Adrenal gland (tissue), 5 donors: ENCODE measurements around the gene TCL1B.

Source experiments
- POLR2A ChIP-seq, 2 donors: fragments of 450-650 bp; IDR thresholded peaks; one replicate each; pipeline ENCODE4 v1.6.1; 2017; ENCODE audit warnings: antibody characterized with exemption in 2 of 2, mild to moderate bottlenecking in 2 of 2, moderate library complexity in 1 of 2
- TF ChIP-seq, protein P1 (sequence below), 6 experiments: fragments of 450-650 bp in 4 of 6; fragments of 200-600 bp in 2 of 6; sonication (generic) in 1 of 6; IDR thresholded peaks; 1 replicate in 5 of 6; 2 replicates in 1 of 6; pipeline versions ENCODE4 v1.5.1 to v1.8.0; 2016 to 2021; ENCODE audit warnings: antibody characterized with exemption in 6 of 6, mild to moderate bottlenecking in 2 of 6, moderate library complexity in 1 of 6
- donor health status: DM: no; HTN: no; CAD: no.

DNA sequence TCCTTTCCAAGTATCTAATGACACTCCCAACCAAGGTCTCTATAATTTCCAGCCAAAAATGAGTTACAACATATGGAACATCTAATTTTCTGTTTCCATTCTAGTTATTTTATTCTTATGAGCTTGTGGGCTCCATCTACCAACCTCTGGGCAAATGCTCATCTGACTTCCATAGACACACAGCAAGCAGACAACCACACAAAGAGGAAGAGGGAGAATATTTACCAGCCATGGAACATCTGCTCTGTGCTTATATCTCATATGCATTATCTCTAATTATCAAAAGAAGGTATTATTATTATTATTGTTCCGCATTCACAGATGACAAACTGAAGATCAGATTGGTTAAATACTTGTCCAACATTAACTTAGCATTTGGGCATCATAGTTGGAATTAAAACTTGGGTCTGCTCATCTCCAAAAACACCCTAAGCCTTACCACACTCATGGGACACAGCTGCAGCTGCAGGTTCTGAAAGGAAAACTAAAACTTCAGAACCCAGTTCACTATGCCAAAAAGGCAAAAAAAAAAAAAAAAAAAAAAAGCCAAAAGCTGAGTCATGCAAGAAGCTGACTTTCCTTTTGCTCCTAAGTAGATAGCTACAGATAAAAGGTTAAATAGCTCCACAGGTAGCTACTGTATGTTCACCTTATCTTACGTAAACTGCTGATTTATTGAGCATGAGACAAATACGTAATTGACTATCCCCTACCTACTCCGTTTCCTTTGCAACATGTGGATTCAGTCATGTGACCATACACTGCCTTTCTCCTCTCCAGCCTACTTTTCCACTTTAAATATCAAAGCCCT lies 23.6 kb upstream of the TCL1B start:
- TF ChIP-seq, protein P1, sequence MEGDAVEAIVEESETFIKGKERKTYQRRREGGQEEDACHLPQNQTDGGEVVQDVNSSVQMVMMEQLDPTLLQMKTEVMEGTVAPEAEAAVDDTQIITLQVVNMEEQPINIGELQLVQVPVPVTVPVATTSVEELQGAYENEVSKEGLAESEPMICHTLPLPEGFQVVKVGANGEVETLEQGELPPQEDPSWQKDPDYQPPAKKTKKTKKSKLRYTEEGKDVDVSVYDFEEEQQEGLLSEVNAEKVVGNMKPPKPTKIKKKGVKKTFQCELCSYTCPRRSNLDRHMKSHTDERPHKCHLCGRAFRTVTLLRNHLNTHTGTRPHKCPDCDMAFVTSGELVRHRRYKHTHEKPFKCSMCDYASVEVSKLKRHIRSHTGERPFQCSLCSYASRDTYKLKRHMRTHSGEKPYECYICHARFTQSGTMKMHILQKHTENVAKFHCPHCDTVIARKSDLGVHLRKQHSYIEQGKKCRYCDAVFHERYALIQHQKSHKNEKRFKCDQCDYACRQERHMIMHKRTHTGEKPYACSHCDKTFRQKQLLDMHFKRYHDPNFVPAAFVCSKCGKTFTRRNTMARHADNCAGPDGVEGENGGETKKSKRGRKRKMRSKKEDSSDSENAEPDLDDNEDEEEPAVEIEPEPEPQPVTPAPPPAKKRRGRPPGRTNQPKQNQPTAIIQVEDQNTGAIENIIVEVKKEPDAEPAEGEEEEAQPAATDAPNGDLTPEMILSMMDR (IDR thresholded peaks at IDR 0.05), result no peak
- TF ChIP-seq POLR2A (IDR thresholded peaks at IDR 0.05), result no peak
